ENCODE measurements around the gene RNF103. TPM values are rescaled to one million over a fixed set of nuclear protein-coding genes. Genes with fewer than 3 reads are reported as not detected.

Gene RNF103
- total and polyA plus RNA-seq, 2 of the 13 experiments (the other 11 are each of a cell fraction or from before 2014, with no cell fraction given): 19.8 to 21.1 TPM

DNA sequence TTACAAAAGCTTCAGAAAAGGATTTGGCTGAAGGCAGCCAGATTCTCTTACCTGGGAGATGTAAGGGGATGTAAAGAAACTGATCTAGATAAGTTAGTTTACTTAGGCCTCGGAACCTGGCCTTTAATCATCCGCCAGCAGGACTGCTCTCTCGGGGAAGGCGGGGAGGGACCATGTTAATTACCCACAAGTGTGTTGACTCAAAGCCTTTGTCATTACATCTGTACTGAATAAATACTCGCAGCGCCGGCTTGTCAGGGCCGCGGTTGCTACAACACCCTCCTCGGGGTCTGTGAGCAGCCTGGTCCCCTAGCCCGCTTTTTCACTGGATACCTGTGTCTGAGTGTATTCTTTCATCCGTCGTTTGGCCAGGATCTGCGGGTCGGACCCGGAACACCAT is 67.2 kb downstream of the RNF103 start (continued):
- TF ChIP-seq, protein P1, sequence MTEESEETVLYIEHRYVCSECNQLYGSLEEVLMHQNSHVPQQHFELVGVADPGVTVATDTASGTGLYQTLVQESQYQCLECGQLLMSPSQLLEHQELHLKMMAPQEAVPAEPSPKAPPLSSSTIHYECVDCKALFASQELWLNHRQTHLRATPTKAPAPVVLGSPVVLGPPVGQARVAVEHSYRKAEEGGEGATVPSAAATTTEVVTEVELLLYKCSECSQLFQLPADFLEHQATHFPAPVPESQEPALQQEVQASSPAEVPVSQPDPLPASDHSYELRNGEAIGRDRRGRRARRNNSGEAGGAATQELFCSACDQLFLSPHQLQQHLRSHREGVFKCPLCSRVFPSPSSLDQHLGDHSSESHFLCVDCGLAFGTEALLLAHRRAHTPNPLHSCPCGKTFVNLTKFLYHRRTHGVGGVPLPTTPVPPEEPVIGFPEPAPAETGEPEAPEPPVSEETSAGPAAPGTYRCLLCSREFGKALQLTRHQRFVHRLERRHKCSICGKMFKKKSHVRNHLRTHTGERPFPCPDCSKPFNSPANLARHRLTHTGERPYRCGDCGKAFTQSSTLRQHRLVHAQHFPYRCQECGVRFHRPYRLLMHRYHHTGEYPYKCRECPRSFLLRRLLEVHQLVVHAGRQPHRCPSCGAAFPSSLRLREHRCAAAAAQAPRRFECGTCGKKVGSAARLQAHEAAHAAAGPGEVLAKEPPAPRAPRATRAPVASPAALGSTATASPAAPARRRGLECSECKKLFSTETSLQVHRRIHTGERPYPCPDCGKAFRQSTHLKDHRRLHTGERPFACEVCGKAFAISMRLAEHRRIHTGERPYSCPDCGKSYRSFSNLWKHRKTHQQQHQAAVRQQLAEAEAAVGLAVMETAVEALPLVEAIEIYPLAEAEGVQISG (CRISPR knock-in tag; IDR thresholded peaks at IDR 0.05): peak; percentile 44; the same call in 1 of the 2 replicates
- TF ChIP-seq, protein P2, sequence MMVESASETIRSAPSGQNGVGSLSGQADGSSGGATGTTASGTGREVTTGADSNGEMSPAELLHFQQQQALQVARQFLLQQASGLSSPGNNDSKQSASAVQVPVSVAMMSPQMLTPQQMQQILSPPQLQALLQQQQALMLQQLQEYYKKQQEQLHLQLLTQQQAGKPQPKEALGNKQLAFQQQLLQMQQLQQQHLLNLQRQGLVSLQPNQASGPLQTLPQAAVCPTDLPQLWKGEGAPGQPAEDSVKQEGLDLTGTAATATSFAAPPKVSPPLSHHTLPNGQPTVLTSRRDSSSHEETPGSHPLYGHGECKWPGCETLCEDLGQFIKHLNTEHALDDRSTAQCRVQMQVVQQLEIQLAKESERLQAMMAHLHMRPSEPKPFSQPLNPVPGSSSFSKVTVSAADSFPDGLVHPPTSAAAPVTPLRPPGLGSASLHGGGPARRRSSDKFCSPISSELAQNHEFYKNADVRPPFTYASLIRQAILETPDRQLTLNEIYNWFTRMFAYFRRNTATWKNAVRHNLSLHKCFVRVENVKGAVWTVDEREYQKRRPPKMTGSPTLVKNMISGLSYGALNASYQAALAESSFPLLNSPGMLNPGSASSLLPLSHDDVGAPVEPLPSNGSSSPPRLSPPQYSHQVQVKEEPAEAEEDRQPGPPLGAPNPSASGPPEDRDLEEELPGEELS (CRISPR knock-in tag; IDR thresholded peaks at IDR 0.05): peak; percentile 83; the same call in 1 of the 2 replicates
- TF ChIP-seq ZNF382 (CRISPR knock-in tag; IDR thresholded peaks at IDR 0.05; ENCODE audit: borderline replicate concordance) (no peak), CCDC6 (CRISPR knock-in tag; IDR thresholded peaks at IDR 0.05) (no peak), CBX1 (IDR thresholded peaks at IDR 0.05; ENCODE audit: low read depth) (peak; percentile 82), PITX1 (CRISPR knock-in tag; IDR thresholded peaks at IDR 0.05) (peak; percentile 86), SOX5 (CRISPR knock-in tag; IDR thresholded peaks at IDR 0.05; ENCODE audit: borderline replicate concordance) (peak; percentile 86), ZSCAN31 (CRISPR knock-in tag; IDR thresholded peaks at IDR 0.05; ENCODE audit: low read depth) (no peak), PRMT3 (CRISPR knock-in tag; IDR thresholded peaks at IDR 0.05; ENCODE audit: borderline replicate concordance, low read depth) (no peak), TMF1 (CRISPR knock-in tag; IDR thresholded peaks at IDR 0.05; ENCODE audit: low read depth) (no peak), NR2F2 (IDR thresholded peaks at IDR 0.05; ENCODE audit: borderline replicate concordance, low read depth) (peak; percentile 20; the same call in 1 of the 2 replicates), HHEX (CRISPR knock-in tag; IDR thresholded peaks at IDR 0.05) (peak; percentile 78), ZNF792 (CRISPR knock-in tag; IDR thresholded peaks at IDR 0.05) (peak; percentile 59)
- TF ChIP-seq, protein P3, sequence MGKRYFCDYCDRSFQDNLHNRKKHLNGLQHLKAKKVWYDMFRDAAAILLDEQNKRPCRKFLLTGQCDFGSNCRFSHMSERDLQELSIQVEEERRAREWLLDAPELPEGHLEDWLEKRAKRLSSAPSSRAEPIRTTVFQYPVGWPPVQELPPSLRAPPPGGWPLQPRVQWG (CRISPR knock-in tag; IDR thresholded peaks at IDR 0.05; ENCODE audit: borderline replicate concordance, low read depth): no peak
- TF ChIP-seq, protein P4, sequence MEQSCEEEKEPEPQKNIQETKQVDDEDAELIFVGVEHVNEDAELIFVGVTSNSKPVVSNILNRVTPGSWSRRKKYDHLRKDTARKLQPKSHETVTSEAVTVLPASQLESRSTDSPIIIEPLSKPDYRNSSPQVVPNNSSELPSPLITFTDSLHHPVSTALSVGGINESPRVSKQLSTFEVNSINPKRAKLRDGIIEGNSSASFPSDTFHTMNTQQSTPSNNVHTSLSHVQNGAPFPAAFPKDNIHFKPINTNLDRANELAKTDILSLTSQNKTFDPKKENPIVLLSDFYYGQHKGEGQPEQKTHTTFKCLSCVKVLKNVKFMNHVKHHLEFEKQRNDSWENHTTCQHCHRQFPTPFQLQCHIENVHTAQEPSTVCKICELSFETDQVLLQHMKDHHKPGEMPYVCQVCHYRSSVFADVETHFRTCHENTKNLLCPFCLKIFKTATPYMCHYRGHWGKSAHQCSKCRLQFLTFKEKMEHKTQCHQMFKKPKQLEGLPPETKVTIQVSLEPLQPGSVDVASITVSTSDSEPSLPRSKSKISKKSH (CRISPR knock-in tag; IDR thresholded peaks at IDR 0.05; ENCODE audit: borderline replicate concordance): peak; percentile 98
- TF ChIP-seq, protein P5, sequence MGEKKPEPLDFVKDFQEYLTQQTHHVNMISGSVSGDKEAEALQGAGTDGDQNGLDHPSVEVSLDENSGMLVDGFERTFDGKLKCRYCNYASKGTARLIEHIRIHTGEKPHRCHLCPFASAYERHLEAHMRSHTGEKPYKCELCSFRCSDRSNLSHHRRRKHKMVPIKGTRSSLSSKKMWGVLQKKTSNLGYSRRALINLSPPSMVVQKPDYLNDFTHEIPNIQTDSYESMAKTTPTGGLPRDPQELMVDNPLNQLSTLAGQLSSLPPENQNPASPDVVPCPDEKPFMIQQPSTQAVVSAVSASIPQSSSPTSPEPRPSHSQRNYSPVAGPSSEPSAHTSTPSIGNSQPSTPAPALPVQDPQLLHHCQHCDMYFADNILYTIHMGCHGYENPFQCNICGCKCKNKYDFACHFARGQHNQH (CRISPR knock-in tag; IDR thresholded peaks at IDR 0.05): peak; percentile 72
- TF ChIP-seq, protein P6, sequence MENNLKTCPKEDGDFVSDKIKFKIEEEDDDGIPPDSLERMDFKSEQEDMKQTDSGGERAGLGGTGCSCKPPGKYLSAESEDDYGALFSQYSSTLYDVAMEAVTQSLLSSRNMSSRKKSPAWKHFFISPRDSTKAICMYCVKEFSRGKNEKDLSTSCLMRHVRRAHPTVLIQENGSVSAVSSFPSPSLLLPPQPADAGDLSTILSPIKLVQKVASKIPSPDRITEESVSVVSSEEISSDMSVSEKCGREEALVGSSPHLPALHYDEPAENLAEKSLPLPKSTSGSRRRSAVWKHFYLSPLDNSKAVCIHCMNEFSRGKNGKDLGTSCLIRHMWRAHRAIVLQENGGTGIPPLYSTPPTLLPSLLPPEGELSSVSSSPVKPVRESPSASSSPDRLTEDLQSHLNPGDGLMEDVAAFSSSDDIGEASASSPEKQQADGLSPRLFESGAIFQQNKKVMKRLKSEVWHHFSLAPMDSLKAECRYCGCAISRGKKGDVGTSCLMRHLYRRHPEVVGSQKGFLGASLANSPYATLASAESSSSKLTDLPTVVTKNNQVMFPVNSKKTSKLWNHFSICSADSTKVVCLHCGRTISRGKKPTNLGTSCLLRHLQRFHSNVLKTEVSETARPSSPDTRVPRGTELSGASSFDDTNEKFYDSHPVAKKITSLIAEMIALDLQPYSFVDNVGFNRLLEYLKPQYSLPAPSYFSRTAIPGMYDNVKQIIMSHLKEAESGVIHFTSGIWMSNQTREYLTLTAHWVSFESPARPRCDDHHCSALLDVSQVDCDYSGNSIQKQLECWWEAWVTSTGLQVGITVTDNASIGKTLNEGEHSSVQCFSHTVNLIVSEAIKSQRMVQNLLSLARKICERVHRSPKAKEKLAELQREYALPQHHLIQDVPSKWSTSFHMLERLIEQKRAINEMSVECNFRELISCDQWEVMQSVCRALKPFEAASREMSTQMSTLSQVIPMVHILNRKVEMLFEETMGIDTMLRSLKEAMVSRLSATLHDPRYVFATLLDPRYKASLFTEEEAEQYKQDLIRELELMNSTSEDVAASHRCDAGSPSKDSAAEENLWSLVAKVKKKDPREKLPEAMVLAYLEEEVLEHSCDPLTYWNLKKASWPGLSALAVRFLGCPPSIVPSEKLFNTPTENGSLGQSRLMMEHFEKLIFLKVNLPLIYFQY (CRISPR knock-in tag; IDR thresholded peaks at IDR 0.05; ENCODE audit: borderline replicate concordance): peak; percentile 37; the same call in 1 of the 2 replicates

Data from HepG2 (cell line).